Activated T-cell treated with anti-CD3 and anti-CD28 coated beads, Interleukin-2, amount 50 U/mL, for 48 hours (primary cell): ENCODE measurements around the gene RBM28.
"Not testable (repeated sequence)": the region's sequence is repeated elsewhere in the genome, so short reads cannot be mapped to it uniquely, and the experiment has no call there.

Source experiments
- DNase-seq, 2 experiments: peaks; one replicate each; pipeline ENCODE4 v3.0.0-alpha.2; 2020

Gene RBM28

GRCh38 chr7:128347647-128348097 is 4.0 kb upstream of the RBM28 start:
- peak; percentile 71 for DNase-seq

GRCh38 chr7:128344431-128344774 is 695 bp upstream of the RBM28 start:
- DNase-seq: no peak

- DNase-seq: no peak
These were observed 2.0 kb downstream of the RBM28 start for GRCh38 chr7:128341733-128342132.

- DNase-seq: no peak
These were observed 8.0 kb downstream of the RBM28 start for GRCh38 chr7:128335730-128336129.

GRCh38 chr7:128324368-128324680 is 19.4 kb downstream of the RBM28 start:
- DNase-seq: no peak

- no peak for DNase-seq
These were observed 20.0 kb downstream of the RBM28 start for GRCh38 chr7:128323459-128324367.

GRCh38 chr7:128323040-128323439 is 20.7 kb downstream of the RBM28 start:
- DNase-seq: no peak

- DNase-seq: no peak
These were observed 21.6 kb downstream of the RBM28 start for GRCh38 chr7:128322040-128322643.

GRCh38 chr7:128321044-128321422 is 22.7 kb downstream of the RBM28 start:
- no peak for DNase-seq

- no peak for DNase-seq
These were observed 25.0 kb downstream of the RBM28 start for GRCh38 chr7:128318691-128319090.

- DNase-seq: no peak
These were observed 32.7 kb downstream of the RBM28 start for GRCh38 chr7:128311013-128311412.

GRCh38 chr7:128310499-128310898 is 33.2 kb downstream of the RBM28 start:
- DNase-seq: no peak

- DNase-seq: no peak
These were observed 33.7 kb downstream of the RBM28 start for GRCh38 chr7:128309976-128310375.

GRCh38 chr7:128309124-128309523 is 34.6 kb downstream of the RBM28 start:
- no peak for DNase-seq

- no peak for DNase-seq
These were observed 36.6 kb downstream of the RBM28 start for GRCh38 chr7:128307061-128307460.

- DNase-seq: no peak
These were observed 39.5 kb downstream of the RBM28 start for GRCh38 chr7:128304212-128304611.

GRCh38 chr7:128303643-128304042 is 40.1 kb downstream of the RBM28 start:
- DNase-seq: no peak

- no peak for DNase-seq
These were observed 40.6 kb downstream of the RBM28 start for GRCh38 chr7:128303133-128303532.

- no peak for DNase-seq
These were observed 41.6 kb downstream of the RBM28 start for GRCh38 chr7:128302139-128302538.

- no peak for DNase-seq
These were observed 44.5 kb downstream of the RBM28 start for GRCh38 chr7:128299109-128299607.

GRCh38 chr7:128298004-128298403 is 45.7 kb downstream of the RBM28 start:
- not testable (repeated sequence) for DNase-seq

GRCh38 chr7:128287556-128287955 is 56.2 kb downstream of the RBM28 start:
- DNase-seq: no peak

- DNase-seq: no peak
These were observed 59.6 kb downstream of the RBM28 start for GRCh38 chr7:128284102-128284501.

GRCh38 chr7:128281605-128282380 is 61.9 kb downstream of the RBM28 start:
- no peak for DNase-seq
